OCI-LY1 (cell line): Measurements from ENCODE around the gene COG8.

Experiments
- H2AFZ ChIP-seq: fragments of 200-600 bp; sonication (generic), shearing (Covaris generic); 2 replicates; pipeline ENCODE4 v1.6.0; 2014; ENCODE audit warnings: antibody characterized with exemption, mild to moderate bottlenecking, low read length
- H3F3A ChIP-seq: fragments of 200-600 bp; sonication (generic), shearing (Covaris generic); 2 replicates; pipeline ENCODE4 v1.6.0; 2014; ENCODE audit warnings: mild to moderate bottlenecking, antibody characterized with exemption, low read length, moderate library complexity; ENCODE audit not compliant: insufficient read depth
- H3K27ac ChIP-seq: fragments of 200-600 bp; sonication (generic); 2 replicates; pipeline ENCODE4 v1.5.1; 2014; ENCODE audit warnings: low read length, mixed run types, mild to moderate bottlenecking, low read depth; ENCODE audit not compliant: poor library complexity, severe bottlenecking
- H3K27me3 ChIP-seq: fragments of 200-600 bp; sonication (generic); 2 replicates; pipeline ENCODE4 v1.6.0; 2014; ENCODE audit warnings: antibody characterized with exemption, mild to moderate bottlenecking, low read length, moderate library complexity; ENCODE audit not compliant: insufficient read depth
- H3K36me3 ChIP-seq: fragments of 200-600 bp; sonication (generic); 2 replicates; pipeline ENCODE4 v1.6.1; 2014; ENCODE audit warnings: mild to moderate bottlenecking, antibody characterized with exemption, low read length, moderate library complexity, mixed read lengths; ENCODE audit not compliant: insufficient read depth
- H3K4me1 ChIP-seq: fragments of 200-600 bp; sonication (generic); 2 replicates; pipeline ENCODE4 v1.5.1; 2014; ENCODE audit warnings: mild to moderate bottlenecking, low read length, moderate library complexity; ENCODE audit not compliant: insufficient read depth, severe bottlenecking
- H3K4me2 ChIP-seq: fragments of 200-600 bp; sonication (generic), shearing (Covaris generic); 2 replicates; pipeline ENCODE4 v1.6.1; 2014; ENCODE audit warnings: low read length
- H3K4me3 ChIP-seq: fragments of 200-600 bp; sonication (generic); 2 replicates; pipeline ENCODE4 v1.5.1; 2014; ENCODE audit warnings: low read length, low read depth, mild to moderate bottlenecking, mixed read lengths; ENCODE audit not compliant: poor library complexity, severe bottlenecking
- H3K79me2 ChIP-seq: fragments of 200-600 bp; shearing (Covaris generic); 2 replicates; pipeline ENCODE4 v1.6.1; 2016; ENCODE audit warnings: mixed run types, low read length, mixed read lengths; ENCODE audit not compliant: insufficient read depth
- H3K9ac ChIP-seq: fragments of 200-600 bp; sonication (generic), shearing (Covaris generic); 2 replicates; pipeline ENCODE4 v1.6.1; 2014; ENCODE audit warnings: mild to moderate bottlenecking, low read length, mixed read lengths
- H3K9me2 ChIP-seq: fragments of 200-600 bp; sonication (generic), shearing (Covaris generic); 2 replicates; pipeline ENCODE4 v1.6.1; 2014; ENCODE audit warnings: low read depth, mild to moderate bottlenecking, low read length, mixed read lengths
- H3K9me3 ChIP-seq: fragments of 200-600 bp; shearing (Covaris generic); 2 replicates; pipeline ENCODE4 v1.6.1; 2014; ENCODE audit warnings: low read length, mixed read lengths
- H4K20me1 ChIP-seq: fragments of 200-600 bp; sonication (generic), shearing (Covaris generic); 2 replicates; pipeline ENCODE4 v1.6.0; 2016; ENCODE audit warnings: mild to moderate bottlenecking, low read length; ENCODE audit not compliant: insufficient read depth
- EZH2 ChIP-seq: fragments of 200-600 bp; sonication (generic), shearing (Covaris generic); IDR thresholded peaks from 2 replicates; pipeline ENCODE4 v1.8.0; 2017; ENCODE audit warnings: borderline replicate concordance, mixed run types, mild to moderate bottlenecking, antibody characterized with exemption, low read length, moderate library complexity, mixed read lengths
- TF ChIP-seq, protein P1 (sequence below): fragments of 200-600 bp; sonication (generic), shearing (Covaris generic); IDR thresholded peaks from 2 replicates; pipeline ENCODE4 v1.5.1; 2017; ENCODE audit warnings: mild to moderate bottlenecking, antibody characterized with exemption, low read length, moderate library complexity, mixed read lengths

The COG8 gene

DNA sequence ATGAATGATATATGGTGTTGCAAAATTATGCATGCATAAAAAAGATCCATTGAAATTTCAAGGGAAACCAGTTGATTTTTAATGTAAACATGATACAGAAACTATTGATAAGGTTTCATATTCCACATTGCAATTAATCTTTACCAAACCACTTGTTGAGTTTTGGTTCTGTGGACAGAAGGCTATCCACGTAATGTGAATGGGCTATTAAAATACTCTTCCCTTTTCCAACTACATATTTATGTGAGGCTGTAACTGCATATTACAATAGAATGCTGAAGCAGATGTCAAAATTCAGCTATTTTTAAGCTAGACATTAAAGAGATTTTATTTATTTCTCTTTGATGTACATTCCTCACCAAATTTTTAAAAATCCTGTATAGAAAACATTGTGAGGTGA is 62.0 kb downstream of the COG8 start:
- H3K27ac ChIP-seq: no peak overlapping the region

More for the DNA sequence above, 62.0 kb downstream of the COG8 start:
- Histone ChIP-seq H3K79me2 (no peaks in the 10 kb centered on the region), H2AFZ (no peak overlapping the region), H3K9ac (no peak overlapping the region), H3K4me2 (no peak overlapping the region), H3K4me1 (no peaks in the 10 kb centered on the region), H3F3A (no peaks in the 10 kb centered on the region), H3K4me3 (no peak overlapping the region), H3K9me2 (no peaks in the 10 kb centered on the region), H3K36me3 (peaks cover 23% of the 10 kb centered on the region; the same call in 1 of the 2 replicates), H3K9me3 (no peaks in the 10 kb centered on the region), H4K20me1 (no peaks in the 10 kb centered on the region), H3K27me3 (no peaks in the 10 kb centered on the region)
- TF ChIP-seq EZH2: no peak
- TF ChIP-seq, protein P1, sequence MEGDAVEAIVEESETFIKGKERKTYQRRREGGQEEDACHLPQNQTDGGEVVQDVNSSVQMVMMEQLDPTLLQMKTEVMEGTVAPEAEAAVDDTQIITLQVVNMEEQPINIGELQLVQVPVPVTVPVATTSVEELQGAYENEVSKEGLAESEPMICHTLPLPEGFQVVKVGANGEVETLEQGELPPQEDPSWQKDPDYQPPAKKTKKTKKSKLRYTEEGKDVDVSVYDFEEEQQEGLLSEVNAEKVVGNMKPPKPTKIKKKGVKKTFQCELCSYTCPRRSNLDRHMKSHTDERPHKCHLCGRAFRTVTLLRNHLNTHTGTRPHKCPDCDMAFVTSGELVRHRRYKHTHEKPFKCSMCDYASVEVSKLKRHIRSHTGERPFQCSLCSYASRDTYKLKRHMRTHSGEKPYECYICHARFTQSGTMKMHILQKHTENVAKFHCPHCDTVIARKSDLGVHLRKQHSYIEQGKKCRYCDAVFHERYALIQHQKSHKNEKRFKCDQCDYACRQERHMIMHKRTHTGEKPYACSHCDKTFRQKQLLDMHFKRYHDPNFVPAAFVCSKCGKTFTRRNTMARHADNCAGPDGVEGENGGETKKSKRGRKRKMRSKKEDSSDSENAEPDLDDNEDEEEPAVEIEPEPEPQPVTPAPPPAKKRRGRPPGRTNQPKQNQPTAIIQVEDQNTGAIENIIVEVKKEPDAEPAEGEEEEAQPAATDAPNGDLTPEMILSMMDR: no peak
